ENCODE results near the gene GSX2. TPM values are rescaled to one million over a fixed set of nuclear protein-coding genes. Genes with fewer than 3 reads are reported as not detected.

Gene GSX2
- total and polyA plus RNA-seq, 2 of the 13 experiments (the other 11 are each of a cell fraction or from before 2014, with no cell fraction given), result not detected

- TF ChIP-seq TSC22D2 (CRISPR knock-in tag; IDR thresholded peaks at IDR 0.05; ENCODE audit: borderline replicate concordance) (no peak), ATRX (CRISPR knock-in tag; IDR thresholded peaks at IDR 0.05; ENCODE audit: borderline replicate concordance) (no peak), KLF11 (CRISPR knock-in tag; IDR thresholded peaks at IDR 0.05) (no peak), MIER3 (CRISPR knock-in tag; IDR thresholded peaks at IDR 0.05; ENCODE audit: borderline replicate concordance) (no peak), KLF6 (CRISPR knock-in tag; IDR thresholded peaks at IDR 0.05) (0 out of 2 replicates have a peak, but pooled peaks have one; percentile 20), ZNF788 (CRISPR knock-in tag; IDR thresholded peaks at IDR 0.05; ENCODE audit: borderline replicate concordance) (peak; percentile 19; the same call in 1 of the 2 replicates), ISX (CRISPR knock-in tag; conservative IDR thresholded peaks at IDR 0.05) (no peak), CAMTA2 (CRISPR knock-in tag; IDR thresholded peaks at IDR 0.05; ENCODE audit: borderline replicate concordance) (no peak), TCF7L2 (IDR thresholded peaks at IDR 0.05; ENCODE audit: low read depth, low read length) (no peak), ETV6 (CRISPR knock-in tag; conservative IDR thresholded peaks at IDR 0.05) (no peak), U2AF1 (optimal IDR thresholded peaks at IDR 0.05; ENCODE audit: low read depth, low read length) (no peak), CREB3 (CRISPR knock-in tag; IDR thresholded peaks at IDR 0.05) (no peak), SP4 (CRISPR knock-in tag; IDR thresholded peaks at IDR 0.05) (no peak), ATF2 (CRISPR knock-in tag; IDR thresholded peaks at IDR 0.05) (no peak), ZNF326 (CRISPR knock-in tag; IDR thresholded peaks at IDR 0.05; ENCODE audit: borderline replicate concordance) (no peak), ZNF260 (CRISPR knock-in tag; IDR thresholded peaks at IDR 0.05; ENCODE audit: borderline replicate concordance, low read depth) (no peak), ZNF816 (CRISPR knock-in tag; IDR thresholded peaks at IDR 0.05; ENCODE audit: borderline replicate concordance) (no peak), DMAP1 (CRISPR knock-in tag; IDR thresholded peaks at IDR 0.05) (no peak), BCL6 (CRISPR knock-in tag; IDR thresholded peaks at IDR 0.05) (no peak), SMYD3 (CRISPR knock-in tag; IDR thresholded peaks at IDR 0.05) (no peak), ISL2 (CRISPR knock-in tag; IDR thresholded peaks at IDR 0.05) (no peak), ZHX2 (IDR thresholded peaks at IDR 0.05; ENCODE audit: low read depth) (no peak), ZHX2 (CRISPR knock-in tag; IDR thresholded peaks at IDR 0.05; ENCODE audit: borderline replicate concordance) (no peak)
Measured at GRCh38 chr4:54090804-54091623, 8.9 kb upstream of the GSX2 start (continued).

Measured in HepG2 (cell line).